Heart left ventricle (tissue), 13 donors: ENCODE measurements around the gene RASA4B.

Experiments
- POLR2A ChIP-seq, 2 donors: fragments of 450-650 bp; IDR thresholded peaks; one replicate each; pipeline ENCODE4 v1.6.1; 2017; ENCODE audit warnings: antibody characterized with exemption in 2 of 2, mild to moderate bottlenecking in 2 of 2, moderate library complexity in 2 of 2
- TF ChIP-seq, protein P1 (sequence below), 12 donors: fragments of 200-600 bp; sonication (generic) in 4 of 12; IDR thresholded peaks; one replicate each; pipeline versions ENCODE4 v1.5.0 to v1.8.0; 2018 to 2022; ENCODE audit warnings: antibody characterized with exemption in 12 of 12, mild to moderate bottlenecking in 5 of 12
- donor health status: ischemic (EF 13 %, LVEDD 7.1; RV severe dilation, severe dysfunction).
- donor health status: DM: no; HTN: yes; CAD: no.
- donor health status: DM: no; HTN: no; CAD: no.
- donor health status: ischemic (EF 25% LVEDD 6.9; RV normal size, moderate dysfunction).
- donor health status: ischemic (EF 25% LVEDD 5.7; RV mildly dilated, moderate dysfunction).
- donor health status: ischemic (EF 35%, LVEDD 5.7; RV mildly dilated, moderate dysfunction).
- donor health status: nonischemic (EF 11% LVEDD 7.7; RV severe dilation, severe dysfunction).
- donor health status: DM: yes; HTN: yes; CAD: no.
- donor health status: PGD.
- donor health status: ischemic (EF 29% LVEDD 5.4; RV normal size, mild dysfunction).
- donor health status: nonischemic (EF 23%, LVEDD 6.1; RV moderate dilation, normal function).

DNA sequence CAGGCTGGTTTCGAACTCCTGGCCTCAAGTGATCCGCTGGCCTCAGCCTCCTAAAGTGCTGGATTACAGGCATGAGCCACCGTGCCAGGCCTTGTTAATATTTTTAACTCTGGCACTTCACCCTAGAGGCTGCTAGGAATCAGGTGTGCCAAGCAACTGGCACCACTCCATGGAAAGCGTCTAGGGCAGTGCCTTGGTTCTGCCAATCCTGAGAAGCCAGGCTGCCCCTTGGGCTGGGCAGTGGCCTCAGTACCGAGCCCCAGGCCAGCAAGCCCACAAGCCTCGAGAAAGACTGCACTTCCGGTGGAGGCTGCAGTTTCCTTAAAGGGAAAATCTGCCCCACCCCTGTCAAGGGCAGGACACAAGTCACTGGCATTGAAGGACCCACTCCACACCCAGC, 64.3 kb downstream of the RASA4B start:
- TF ChIP-seq, protein P1, sequence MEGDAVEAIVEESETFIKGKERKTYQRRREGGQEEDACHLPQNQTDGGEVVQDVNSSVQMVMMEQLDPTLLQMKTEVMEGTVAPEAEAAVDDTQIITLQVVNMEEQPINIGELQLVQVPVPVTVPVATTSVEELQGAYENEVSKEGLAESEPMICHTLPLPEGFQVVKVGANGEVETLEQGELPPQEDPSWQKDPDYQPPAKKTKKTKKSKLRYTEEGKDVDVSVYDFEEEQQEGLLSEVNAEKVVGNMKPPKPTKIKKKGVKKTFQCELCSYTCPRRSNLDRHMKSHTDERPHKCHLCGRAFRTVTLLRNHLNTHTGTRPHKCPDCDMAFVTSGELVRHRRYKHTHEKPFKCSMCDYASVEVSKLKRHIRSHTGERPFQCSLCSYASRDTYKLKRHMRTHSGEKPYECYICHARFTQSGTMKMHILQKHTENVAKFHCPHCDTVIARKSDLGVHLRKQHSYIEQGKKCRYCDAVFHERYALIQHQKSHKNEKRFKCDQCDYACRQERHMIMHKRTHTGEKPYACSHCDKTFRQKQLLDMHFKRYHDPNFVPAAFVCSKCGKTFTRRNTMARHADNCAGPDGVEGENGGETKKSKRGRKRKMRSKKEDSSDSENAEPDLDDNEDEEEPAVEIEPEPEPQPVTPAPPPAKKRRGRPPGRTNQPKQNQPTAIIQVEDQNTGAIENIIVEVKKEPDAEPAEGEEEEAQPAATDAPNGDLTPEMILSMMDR (IDR thresholded peaks at IDR 0.05) = no peak
- TF ChIP-seq POLR2A (IDR thresholded peaks at IDR 0.05) = no peak
